Measurements from ENCODE around the gene PPTC7. TPM values are rescaled to one million over a fixed set of nuclear protein-coding genes. Genes with fewer than 3 reads are reported as not detected.
A peak's percentile ranks its signal among the peaks of the same experiment; 100 is the strongest.

The PPTC7 gene
- total and polyA plus RNA-seq, 2 of the 13 experiments (the other 11 are each of a cell fraction or from before 2014, with no cell fraction given): 4.8 to 12.3 TPM

GRCh38 chr12:110591451-110592051, 8.4 kb upstream of the PPTC7 start (continued):
- TF ChIP-seq AHDC1 (CRISPR knock-in tag; IDR thresholded peaks at IDR 0.05; ENCODE audit: borderline replicate concordance) (no peak; the same call in 1 of the 2 replicates), THAP11 (CRISPR knock-in tag; IDR thresholded peaks at IDR 0.05) (peak; percentile 69), SATB2 (CRISPR knock-in tag; IDR thresholded peaks at IDR 0.05) (no peak), CTCF (CRISPR knock-in tag; IDR thresholded peaks at IDR 0.05) (no peak), ZSCAN25 (CRISPR knock-in tag; IDR thresholded peaks at IDR 0.05) (no peak), CSRNP2 (CRISPR knock-in tag; conservative IDR thresholded peaks at IDR 0.05; ENCODE audit: low read depth) (no peak), DMAP1 (CRISPR knock-in tag; IDR thresholded peaks at IDR 0.05) (peak; percentile 26; the same call in 1 of the 2 replicates), ATF7-NPFF (CRISPR knock-in tag; IDR thresholded peaks at IDR 0.05; ENCODE audit: low read depth) (no peak), ZNF609 (CRISPR knock-in tag; IDR thresholded peaks at IDR 0.05; ENCODE audit: borderline replicate concordance) (peak; percentile 87), HBP1 (CRISPR knock-in tag; IDR thresholded peaks at IDR 0.05; ENCODE audit: low read depth) (no peak), HDAC6 (IDR thresholded peaks at IDR 0.05; ENCODE audit: low read depth, low read length) (no peak), SCMH1 (CRISPR knock-in tag; IDR thresholded peaks at IDR 0.05; ENCODE audit: borderline replicate concordance) (no peak), CENPT (CRISPR knock-in tag; IDR thresholded peaks at IDR 0.05; ENCODE audit: low read depth) (no peak)
